HG03521 (cell line): Measurements from ENCODE around the gene MIPOL1.
"Not testable (repeated sequence)": the region's sequence is repeated elsewhere in the genome, so short reads cannot be mapped to it uniquely, and the experiment has no call there.

Experiments used
- ATAC-seq: cut with Tn5 transposase; IDR thresholded peaks from one replicate; pipeline ENCODE4 v1.9.1; 2021; ENCODE audit warnings: mild to moderate bottlenecking, moderate library complexity; ENCODE audit not compliant: unreplicated experiment

MIPOL1 gene

DNA sequence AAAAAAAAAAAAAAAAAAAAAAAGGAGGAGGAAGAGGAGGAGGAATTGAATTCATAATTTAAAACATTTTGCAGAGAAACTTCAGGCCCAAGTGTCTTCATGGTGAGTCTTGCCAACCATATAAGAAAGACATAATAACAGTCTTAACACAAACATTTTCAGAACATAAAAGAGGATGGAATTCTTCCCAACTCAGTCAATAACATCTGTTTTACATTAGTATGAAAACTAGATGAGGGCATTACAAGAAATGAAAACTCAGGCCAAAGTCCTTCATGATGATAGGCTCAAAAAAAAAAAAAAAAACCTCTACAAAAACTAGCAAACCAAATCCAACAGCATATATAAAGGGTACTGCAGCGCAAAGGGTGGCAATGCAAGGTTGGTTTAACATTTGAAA lies 245.7 kb downstream of the MIPOL1 start:
- no peak for ATAC-seq

DNA sequence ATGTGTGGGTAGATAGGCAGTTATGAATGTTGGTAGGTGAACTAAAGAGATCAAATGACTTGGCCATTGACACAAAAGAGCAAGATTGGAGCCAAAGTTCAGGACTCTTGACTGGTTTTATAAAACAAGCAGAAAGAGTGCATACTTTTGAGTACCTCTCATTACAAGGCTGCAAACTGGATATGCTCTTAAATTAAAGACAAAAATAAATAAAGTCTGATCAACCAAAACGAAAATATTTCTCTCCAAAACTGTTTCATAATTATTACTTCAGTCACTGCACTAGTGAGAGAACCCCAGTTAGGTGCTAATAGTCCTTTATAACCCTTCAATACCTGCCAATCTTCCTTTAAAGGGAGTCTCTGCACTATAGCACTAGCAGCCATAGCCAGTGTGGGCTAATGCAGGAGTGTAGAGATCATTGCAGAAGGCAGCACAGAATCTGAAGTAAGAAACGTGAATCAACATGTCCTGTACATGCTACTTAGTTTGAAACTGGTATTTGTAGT lies 250.2 kb downstream of the MIPOL1 start:
- no peak for ATAC-seq

DNA sequence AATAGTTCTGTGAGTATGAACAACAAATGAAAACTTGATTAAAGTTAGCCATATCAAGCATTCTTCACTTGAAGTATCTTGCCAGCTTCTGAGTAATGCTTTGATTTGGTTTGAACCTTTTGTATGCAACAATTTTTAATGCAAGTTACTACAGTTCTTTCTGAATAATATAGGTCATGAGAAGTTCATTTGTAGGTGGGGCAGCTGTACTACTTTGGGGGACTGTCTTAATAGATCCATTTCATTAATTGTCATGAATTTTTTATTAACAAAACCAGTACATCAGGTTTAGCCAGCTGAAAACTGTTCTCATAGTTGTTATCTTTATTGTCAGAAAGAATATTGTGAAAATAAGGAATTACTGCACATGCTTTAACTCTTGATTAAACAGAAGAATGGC lies 254.6 kb downstream of the MIPOL1 start:
- no peak for ATAC-seq

DNA sequence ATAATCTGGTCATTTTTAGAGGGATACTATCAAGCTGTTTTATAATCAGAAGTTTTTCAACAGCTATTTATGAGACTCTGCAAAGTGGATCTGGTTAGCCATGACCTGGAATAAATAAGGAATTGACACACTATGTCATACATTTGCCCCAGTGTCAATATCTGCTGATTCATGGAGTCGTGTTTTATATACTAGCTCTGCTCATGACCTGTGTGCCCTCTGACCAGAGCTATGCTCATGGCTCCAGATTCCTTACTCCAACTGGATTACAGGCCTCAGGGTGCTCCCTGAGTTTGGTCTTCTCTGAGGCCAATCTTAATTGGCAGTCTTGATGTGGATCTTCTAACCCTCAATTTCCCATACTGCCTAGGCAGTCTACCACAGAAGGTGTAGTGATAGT lies 256.2 kb downstream of the MIPOL1 start:
- no peak for ATAC-seq

DNA sequence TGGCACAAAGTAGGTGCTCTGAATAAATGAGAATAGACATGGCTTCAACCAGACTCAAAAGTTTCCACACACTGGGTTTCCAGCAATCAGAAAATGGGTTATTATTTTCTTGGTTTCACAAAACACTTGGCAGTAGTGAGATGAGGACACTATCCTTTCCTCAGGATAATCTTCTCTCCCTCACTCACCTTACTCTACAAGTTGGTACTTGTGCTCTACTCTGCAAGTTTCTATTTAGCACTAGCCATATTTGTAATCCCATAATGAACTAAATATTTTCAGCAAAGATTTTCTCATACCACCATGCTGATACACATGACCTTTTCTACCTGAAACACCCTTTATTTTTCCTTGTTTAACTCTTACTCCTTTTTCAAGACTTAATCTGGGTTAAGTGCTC lies 259.6 kb downstream of the MIPOL1 start:
- ATAC-seq = no peak

DNA sequence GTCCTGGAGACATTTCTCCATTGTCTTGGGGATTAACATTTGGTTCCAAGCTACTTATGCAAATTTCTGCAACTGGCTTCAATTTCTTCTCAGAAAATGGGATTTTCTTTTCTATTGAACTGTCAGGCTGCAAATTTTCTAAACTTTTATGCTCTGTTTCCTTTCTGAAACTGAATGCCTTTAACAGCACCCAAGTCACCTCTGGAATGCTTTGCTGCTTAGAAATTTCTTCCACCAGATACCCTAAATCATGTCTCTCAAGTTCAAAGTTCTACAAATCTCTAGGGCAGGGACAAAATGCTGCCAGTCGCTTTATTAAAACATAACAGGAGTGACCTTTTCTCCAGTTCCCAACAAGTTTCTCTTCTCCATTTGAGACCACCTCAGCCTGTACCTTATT lies 264.7 kb downstream of the MIPOL1 start:
- not testable (repeated sequence) for ATAC-seq

DNA sequence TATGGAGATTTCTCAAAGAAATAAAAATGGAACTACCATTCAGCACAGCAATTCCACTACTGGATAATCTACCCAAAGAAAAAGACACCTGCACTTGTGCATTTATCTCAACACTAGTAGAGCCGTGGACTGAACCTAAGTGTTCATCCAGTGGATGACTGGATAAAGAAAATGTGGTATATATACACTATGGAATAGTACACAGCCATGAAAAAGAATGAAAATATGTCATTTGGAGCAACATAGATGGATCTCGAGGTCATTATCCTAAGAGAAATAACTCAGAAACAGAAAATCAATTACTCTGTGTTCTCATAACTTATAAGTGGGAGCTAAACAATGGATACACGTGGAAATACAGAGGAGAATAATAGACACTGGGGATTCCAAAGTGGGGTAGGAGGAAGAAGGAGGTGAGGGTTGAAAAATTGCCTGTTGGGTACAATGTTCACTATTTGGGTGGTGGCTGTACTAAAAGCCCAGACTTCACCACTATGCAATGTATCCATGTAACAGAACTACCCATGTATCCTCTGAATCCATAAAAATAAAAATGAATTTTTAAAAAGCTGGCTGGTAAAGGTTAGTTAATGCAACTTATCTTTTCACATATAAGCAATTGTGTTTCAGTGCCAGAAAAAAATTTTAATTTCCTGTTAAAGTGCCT lies 266.6 kb downstream of the MIPOL1 start:
- ATAC-seq = no peak

DNA sequence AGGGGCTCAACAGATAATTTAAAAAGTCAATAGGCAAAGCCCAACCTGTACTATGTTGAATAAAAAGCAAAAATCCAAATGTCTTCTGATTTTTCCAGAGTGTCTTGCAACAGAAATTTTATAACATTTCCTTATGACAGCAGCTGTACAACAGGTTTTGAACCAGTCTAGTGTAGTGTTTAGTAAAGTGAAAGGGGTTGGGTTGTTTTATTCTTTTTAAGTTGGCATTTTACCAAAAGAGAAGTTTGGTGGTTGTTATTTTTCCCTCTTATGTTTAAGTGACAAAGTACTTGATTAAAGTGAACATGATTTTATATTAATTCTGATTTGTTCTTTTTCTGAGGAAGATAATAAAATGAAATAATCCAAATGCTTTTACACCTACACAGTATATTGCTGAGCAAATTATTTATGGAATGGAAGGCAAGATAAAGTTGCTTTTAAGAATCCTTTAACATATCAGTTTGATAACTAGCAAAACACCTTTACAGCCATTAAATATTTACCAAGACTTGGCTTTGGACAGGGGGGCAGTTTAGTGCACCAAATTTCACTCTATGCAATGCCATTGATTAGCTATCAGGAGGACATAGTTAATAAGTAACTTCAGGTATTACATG lies 268.4 kb downstream of the MIPOL1 start:
- ATAC-seq = no peak

DNA sequence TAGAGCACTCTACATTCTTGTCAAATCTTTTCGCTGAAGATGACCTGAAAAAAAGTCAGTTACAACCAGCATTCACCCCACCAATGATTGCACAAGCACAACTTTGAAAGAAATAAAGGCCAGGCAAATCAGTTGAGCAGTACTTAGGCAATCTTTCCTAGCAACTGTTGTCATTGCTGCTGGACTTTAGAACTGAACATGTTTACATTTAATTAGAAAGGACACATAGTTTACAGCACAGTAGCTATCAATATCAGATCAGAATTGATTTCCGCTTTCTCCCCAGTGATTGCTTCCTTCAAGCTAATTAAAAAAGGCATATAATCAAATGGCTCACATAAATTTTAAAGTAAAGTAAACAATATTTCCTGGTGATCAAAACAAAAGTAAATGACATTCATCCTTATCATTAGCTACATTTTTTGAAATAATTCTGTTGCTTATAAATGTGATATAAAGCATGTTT lies 268.9 kb downstream of the MIPOL1 start:
- ATAC-seq = no peak

DNA sequence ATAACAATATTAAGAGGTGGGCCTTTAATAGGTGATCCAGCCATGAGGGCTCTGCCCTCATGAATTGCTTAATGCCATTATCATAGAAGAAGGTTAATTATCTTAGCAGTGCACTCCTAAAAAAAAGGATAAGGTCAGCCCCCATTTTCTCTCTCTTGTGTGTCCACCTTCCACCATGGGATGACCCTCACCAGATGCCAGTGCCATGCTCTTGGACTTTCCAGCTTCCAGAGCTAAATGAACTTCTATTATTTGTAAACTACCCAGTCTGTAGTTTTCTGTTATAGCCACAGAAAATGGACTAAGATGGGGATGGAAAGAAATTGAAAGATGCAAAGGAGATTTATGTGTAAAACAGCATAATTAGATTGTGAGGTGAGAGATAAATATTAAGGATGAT lies 271.9 kb downstream of the MIPOL1 start:
- ATAC-seq = no peak

DNA sequence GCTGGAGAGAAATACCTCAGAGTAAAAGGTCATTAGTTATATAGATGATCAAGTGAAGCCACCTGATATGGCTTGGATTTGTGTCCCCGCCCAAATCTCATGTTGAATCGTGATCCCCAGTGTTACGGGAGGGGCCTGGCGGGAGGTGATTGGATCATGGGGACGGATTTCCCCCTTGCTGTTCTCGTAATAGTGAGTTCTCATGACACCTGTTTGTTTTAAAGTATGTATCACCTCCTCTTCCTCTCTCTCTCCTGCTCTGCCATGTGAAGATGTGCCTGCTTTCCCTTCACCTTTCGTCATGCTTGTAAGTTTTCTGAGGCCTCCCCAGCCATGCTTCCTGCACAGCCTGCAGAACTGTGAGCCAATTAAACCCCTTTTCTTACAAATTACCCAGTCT lies 272.5 kb downstream of the MIPOL1 start:
- no peak for ATAC-seq

DNA sequence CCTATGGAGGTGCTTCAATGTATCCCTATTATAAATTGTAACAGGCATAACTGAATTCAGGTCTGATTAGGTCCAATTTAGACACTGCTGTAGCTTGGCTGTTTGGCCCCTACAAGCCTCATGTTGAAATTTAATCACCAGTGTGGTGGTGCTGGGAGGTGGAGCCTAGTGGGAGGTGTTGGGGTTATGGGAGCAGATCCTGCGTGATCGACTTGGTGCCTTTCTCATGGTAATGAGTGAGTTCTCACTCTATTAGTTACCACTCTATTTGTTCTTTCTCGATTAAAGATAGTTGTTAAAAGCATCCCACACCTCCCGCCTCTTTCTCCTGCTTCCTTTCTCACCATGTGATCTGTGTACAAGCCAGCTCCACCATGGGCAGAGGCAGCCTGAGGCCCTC lies 275.2 kb downstream of the MIPOL1 start:
- no peak for ATAC-seq

DNA sequence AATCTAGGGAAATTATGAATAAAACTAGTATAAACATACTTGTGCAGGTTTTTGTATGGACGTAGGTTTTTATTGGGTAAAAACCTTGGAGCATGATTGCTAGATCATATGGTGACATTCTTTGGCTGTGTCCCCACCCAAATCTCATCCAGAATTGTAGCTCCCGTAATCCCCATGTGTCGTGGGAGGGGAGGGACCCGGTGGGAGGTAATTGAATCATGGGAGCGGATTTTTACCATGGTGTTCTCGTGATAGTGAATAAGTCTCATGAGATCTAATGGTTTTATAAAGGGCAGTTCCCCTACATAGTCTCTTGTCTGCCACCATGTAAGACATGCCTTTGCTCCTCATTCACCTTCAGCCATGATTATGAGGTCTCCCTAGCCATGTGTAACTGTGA lies 276.5 kb downstream of the MIPOL1 start:
- no peak for ATAC-seq

DNA sequence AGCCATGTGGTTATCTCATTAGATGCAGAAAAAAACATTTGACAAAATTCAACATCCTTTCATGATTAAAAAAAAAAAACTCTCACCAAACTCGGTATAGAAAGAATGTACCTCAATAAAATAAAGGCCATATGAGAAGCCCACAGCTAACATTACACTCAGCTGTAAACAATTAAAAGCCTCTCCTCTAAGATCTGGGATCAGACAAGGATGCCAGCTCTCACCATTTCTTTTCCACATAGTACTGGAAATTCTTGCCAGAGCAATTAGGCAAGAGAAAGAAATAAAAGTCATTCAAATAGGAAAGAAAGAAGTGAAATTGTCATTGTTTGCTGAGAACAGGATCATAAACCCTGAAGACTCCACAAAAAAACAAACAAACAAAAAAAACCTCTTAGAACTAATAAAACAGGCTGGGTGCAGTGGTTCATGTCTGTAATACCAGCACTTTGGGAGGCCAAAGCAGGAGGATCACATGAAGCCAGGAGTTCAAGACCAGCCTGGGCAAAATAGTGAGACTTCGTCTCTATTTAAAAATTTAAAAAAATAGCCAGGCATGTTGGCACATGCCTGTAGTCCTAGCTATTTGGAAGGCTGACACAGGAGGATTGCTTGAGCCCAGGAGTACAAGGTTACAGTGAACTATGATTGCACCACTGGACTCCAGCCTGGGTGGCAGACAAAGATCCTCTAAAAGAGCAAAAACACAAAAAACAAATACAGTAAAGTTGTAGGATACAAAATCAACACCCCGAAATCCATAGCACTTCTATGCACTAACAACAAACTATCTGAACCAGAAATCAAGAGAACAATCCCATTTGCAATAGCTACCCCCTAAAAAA lies 282.9 kb downstream of the MIPOL1 start:
- no peak for ATAC-seq

DNA sequence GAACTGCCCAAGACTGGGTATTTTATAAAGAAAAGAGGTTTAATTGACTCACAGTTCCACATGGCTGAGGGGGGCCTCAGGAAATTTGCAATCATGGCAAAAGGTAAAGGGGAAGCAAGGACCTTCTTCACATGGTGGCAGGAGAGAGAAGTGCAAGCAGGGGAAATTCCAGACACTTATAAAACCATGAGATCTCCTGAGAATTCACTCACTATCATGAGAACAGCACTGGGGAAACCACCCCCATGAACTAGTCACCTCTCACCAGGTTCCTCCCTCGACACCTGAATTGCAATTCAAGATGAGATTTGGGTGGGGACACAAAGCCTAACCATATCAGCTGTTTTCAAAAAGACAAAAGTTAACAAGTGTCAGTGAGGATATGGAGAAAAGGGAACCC lies 284.7 kb downstream of the MIPOL1 start:
- ATAC-seq = no peak

DNA sequence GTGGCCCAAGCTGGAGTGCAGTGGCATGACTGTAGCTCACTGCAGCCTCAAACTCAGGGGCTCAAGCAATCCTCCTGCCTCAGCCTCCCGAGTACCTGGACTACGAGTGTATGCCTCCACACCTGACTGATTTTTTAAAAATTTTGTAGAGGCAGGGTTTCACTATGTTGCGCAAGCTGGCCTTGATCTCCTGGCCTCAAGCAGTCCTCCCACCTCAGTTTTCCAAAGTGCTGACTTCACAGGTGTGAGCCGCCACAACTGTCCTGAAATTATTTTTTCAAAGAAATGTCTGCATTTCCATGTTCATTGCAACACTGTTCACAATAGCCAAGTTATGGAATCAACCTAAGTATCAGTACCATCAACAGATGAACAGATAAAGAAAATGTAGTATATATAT lies 285.9 kb downstream of the MIPOL1 start:
- ATAC-seq = no peak

DNA sequence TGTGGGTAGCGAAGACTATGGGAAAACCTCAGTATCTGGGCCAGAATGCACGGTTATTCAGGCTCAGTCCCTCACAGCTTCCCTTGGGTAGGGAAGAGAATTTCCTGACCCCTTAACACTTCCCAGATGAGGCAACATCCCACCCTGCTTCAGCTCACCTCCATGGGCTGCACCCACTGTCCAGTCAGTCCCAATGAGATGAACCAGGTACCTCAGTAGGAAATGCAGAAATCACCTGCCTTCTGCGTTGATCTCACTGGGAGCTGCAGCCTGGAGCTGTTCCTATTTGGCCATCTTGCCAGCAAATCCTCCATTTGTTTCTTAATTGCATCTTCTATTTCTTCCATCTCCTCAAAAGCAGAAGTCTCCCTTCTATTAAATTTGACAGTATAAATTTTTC lies 292.9 kb downstream of the MIPOL1 start:
- no peak for ATAC-seq

DNA sequence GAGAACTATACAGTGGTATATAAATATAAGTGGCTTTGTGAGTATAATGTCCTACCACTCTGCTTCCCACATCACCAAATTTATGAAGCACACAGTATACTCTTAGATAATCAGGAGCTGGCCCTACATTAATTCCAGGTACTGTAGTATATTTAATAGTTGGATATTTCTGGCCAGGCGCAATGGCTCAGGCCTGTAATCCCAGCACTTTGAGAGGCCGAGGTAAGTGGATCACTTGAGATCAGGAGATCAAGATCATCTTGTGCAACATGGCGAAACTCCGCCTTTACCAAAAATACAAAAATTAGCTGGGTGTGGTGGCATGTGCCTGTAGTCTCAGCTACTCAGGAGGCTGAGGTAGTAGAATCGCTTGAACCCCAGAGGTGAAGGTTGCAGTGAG lies 293.3 kb downstream of the MIPOL1 start:
- no peak for ATAC-seq

DNA sequence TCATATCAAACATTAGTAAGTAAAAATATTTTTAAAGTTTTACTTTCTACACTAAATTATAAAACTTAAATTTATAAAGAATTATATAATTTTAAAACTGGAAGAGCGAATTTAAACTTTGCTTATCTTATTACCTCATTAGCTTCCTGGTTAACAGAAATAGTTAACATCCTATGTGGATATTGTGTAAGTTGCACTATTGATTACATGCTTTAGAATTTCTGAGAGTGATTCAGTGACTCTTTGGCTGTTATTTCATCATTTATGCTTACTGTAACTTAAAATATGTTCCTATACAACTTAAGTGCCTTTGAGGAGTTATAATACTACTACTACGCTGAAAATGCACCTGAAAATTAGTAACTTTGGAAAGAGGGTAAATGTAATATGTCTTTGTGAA lies 295.9 kb downstream of the MIPOL1 start:
- no peak for ATAC-seq

DNA sequence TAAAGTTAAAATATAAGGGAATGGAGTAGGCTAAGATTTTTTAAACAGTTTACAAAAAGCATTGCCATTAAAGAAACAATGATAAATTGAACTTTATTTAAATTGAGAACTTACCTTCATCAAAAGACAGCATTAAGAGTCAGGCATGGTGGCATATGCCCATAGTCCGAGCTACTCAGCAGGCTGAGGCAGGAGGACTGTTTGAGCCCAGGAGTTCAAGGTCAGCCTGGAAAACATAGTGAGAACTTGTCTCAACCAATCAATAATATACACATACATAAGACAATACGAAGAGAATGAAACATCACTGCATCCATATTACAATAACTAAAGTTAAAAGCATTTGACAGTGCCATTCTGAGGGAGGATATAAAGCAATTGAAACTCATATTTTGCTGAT lies 299.7 kb downstream of the MIPOL1 start:
- ATAC-seq = no peak

DNA sequence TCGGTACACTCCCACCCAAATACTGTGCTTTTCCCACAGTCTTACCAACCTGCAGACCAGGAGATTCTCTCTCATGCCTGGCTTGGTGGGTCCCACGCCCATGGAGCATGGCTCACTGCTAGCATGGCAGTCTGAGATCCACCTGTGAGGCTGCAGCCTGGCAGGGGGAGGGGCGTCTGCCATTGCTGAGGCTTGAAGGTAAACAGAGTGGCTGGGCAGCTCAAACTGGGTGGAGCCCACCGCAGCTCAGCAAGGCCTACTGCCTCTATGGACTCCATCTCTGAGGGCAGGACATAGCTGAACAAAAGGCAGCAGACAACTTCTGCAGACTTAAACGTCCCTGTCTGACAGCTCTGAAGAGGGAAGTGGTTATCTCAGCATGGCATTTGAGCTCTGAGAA lies 304.1 kb downstream of the MIPOL1 start:
- ATAC-seq = no peak

DNA sequence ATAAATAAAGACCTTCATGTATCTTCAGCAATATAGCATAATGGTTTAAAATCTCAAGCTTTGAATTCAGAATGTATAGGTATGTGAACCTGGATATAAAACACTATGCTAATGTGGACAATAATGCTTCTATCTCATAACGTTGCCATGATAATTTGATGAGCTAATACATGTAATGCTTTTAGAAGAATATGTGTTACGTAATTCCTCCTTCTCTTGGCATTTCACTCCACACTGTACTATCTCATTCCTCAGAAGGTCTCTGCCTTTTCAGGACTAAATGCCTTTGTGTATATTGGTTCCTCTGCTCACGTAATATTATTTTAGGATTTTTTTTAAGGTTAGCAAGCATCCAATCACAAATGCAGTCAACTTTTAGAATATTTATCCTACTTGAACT lies 310.8 kb downstream of the MIPOL1 start:
- no peak for ATAC-seq
